Middle frontal gyrus (tissue), 1 donor: ENCODE measurements around the gene ZC3HAV1.
"Not testable (repeated sequence)": the region's sequence is repeated elsewhere in the genome, so short reads cannot be mapped to it uniquely, and the experiment has no call there.

Experiments used
- DNase-seq: peaks from one replicate; pipeline ENCODE4 v3.0.0-alpha.2; 2015; ENCODE audit warnings: low spot score; ENCODE audit errors: extremely low spot score

The ZC3HAV1 gene

DNA sequence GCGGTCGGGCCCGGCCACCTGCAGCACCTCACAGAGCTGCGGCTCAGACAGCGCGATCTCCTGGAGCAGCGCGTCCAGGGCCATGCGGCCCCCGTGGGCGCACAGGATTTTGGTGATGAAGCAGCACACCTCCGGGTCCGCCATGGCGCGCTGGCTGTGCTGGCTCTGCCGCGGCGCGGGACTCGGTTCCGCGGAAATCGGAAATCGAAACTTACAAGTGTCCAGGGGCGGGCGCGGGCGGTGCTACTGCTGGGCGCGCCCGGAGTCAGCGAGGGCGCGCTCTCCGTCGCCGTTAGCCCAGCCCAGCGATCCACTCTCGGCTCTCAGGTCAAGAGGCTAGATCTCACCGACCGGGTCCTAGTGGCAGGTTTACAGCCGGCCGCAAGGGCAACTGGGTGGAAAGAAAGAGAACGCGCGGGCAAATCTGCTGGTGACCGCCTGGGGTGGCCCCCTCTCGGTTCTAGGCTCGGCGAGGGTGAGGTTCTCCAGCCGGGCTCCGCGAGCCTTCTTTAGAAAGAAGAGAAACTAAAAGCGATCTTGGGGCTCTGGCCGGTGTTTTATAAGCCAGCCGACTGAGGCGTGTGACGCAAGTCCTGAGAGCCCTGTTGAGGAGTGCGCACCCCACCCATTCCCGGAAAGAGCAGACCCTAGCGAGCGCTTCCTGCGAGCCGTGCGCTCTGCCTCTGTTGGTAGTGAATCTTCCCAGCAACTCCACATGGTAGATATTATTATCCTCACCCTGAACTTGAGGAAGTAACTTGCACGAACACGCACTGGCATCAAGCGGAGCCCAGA is at the start of gene ZC3HAV1:
Gene ZC3HAV1 (minus strand): TSS at position 533 of the 795 bp plus-strand sequence. CDS start 389 bp downstream, at position 144.
- DNase-seq = no peak

DNA sequence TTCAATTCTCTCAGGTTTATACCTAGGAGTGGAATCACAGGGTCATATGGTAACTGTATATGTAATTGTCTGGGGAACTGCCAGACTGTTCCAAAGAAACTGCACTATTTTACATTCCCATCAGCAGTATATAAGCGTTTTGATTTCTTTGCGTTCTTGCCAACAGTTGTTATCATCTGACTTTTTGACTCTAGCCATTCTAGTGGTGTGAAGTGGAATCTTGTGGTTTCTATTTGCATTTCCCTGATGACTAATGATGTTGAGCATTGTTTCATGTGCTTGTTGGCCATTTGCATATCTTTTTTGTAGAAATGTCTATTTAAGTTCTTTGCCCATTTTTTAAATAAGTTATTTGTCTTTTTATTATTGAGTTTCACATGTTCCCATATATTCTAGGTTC is 44.3 kb upstream of the ZC3HAV1 start:
- no peak for DNase-seq

DNA sequence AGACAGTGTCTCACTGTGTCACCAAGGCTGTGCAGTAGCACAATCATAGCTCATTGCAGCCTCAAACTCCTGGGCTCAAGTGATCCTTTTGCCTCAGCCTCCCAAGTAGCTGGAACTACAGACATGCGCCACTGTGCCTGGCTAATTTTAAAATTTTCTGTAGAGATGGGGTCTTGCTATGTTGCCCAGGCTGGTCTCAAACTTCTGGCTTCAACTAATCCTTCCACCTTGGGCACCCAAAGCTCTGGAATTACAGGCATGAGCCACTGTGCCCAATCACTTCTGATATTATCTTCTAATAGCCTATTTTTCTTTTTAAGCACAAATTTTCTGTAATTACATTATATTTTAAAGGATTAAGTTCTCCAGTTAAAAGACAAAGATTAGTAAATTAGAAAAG is 42.6 kb upstream of the ZC3HAV1 start:
- no peak for DNase-seq

DNA sequence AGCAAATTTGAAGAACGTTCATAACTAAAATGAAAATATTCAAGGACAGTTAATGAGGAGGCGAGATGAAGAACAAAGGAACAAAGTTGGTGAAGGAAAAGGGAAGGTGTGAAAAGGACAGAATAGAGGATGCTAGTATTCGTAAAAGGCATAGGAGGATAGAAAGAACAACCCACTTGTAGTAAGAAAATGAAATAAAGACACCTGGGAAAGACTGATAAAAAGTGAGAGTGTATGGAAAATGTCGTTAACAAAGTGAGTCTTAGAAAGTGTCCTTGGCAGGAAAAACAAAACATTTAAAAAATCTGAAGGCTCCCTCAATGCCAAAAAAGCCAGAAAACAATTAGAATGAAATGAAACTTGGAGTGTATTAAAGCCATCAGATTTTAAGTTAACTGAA is 29.6 kb upstream of the ZC3HAV1 start:
- no peak for DNase-seq

DNA sequence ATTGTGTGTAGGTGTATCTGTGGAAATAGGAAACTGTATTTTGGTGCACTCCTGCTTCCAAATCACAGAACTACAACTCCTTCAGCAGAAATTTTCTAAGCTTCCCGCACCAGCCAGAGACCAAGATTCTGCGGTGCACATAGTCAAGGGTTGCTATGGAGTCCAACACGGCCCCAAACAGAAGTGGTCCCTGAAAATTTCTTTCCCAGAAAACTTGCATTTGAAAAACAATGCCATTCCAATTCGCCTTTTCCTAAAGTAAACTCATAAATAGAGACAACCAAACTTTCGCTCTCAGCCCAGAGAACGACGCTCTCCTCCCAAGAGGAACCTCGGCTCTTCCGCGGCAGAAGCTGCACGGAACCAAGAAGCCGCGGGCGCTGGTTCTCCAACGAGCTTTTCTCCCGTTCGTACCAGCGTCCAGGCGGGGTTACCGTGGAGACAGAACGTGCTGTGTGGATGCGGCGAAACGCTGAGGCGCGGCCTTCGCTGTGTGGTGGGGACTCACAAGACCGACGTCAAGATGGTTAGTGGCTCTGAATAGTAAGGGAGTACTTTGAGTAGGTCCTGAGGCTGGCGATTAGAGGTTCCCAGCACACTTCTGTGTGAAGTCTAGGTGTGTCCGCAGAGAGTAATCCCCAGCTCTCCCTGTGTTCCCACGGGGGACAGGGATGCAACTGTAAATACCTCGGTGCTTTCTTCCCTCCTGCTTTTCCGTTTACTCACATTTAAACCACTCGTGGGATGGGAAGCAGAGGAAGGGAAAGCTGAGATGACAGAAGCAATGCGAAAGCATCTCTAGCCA is 24.0 kb upstream of the ZC3HAV1 start:
- peak; percentile 73 for DNase-seq

DNA sequence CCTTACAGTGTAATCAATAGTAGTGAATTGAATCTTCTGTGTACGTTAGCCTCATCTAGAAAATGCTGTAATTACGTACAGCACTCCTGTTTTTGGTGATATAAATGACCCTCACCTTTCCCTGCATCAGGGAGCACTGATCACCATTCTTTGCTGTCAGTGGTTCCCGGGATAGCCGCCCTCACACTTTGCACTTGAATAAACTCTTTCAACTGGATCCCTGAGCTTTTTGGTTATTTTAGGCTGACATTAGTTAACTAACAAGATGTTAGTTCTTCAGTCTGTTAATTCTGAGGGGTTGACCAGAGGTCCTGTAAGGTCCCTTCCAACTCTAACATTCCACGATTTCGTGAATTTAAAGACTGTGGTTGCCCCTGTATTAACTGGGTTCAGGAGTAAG is 23.4 kb upstream of the ZC3HAV1 start:
- no peak for DNase-seq

DNA sequence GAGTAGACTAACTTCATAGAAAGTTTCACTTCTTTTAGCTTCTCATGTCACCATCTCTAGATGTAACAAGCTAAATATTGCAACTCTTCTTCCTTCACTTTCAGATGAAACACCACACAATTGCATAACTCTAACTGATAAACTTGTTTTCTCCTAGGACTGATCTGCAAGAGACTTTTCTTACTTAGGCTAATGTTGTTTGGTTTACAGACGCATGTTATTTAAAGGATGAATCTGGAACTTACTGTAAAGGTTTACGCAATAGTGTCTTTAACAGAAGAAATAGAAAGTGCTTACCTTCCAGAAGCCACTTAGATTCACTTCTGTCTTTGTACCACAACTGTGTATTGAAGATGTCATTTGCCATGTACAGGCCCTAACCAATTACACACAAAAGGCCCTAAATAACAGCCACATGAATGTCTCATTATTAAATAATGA is 22.1 kb upstream of the ZC3HAV1 start:
- DNase-seq = no peak

DNA sequence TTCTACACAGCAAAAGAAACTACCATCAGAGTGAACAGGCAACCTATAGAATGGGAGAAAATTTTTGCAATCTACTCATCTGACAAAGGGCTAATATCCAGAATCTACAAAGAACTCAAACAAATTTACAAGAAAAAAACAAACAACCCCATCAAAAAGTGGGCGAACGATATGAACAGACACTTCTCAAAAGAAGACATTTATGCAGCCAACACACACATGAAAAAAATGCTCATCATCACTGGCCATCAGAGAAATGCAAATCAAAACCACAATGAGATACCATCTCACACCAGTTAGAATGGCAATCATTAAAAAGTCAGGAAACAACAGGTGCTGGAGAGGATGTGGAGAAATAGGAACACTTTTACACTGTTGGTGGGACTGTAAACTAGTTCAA is 20.3 kb upstream of the ZC3HAV1 start:
- not testable (repeated sequence) for DNase-seq

DNA sequence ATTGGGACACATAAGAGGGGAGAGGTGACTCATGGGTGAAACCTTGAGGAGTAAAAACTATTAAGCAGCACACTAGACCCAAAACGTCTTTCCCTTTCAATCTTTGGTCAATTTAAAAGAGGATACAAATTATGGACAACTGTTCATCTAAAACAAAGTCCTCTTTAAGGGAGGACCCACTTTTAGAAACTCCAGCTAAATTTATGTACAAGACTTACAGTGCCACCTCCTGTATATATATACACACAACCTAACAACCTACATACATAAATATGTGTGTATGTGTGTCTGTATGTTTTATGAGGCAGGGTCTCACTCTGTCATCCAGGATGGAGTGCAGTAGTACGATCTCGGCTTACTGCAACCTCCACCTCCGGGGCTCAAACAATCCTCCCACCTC is 18.1 kb upstream of the ZC3HAV1 start:
- DNase-seq = no peak

DNA sequence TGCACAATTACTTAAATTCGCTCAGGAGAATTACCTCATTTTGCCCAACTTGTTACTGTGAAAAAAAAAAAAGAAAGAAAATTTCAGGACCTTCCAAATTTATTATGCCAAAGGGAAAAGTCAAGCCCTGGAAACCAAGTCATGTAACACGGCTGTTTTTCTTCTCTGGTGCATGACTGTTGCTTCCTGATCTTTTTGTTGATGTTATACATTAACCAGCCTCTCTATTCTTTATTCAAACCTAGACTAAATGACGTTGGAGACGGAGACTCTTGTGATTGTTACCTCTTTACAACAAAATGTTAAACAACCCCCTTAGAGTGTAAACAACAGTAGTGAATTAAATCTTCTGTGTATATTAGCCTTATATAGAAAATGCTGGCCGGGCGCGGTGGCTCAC is 16.1 kb upstream of the ZC3HAV1 start:
- DNase-seq = no peak

DNA sequence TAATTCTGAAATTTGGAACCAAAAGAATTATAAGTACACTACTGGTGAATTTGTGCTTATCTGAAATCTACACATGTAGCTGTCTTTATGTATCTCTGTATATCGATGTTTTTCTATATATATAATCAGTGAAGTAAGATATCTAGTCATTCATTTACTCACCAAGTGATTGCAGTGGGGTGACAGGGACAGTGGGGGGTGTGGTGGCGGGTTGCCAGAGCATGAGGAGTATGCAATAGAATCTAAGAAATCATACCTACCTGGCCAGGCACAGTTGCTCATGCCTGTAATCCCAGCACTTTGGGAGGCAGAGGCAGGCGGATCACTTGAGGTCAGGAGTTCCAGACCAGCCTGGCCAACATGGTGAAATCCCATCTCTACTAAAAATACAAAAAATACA is 15.5 kb upstream of the ZC3HAV1 start:
- DNase-seq = not testable (repeated sequence)

DNA sequence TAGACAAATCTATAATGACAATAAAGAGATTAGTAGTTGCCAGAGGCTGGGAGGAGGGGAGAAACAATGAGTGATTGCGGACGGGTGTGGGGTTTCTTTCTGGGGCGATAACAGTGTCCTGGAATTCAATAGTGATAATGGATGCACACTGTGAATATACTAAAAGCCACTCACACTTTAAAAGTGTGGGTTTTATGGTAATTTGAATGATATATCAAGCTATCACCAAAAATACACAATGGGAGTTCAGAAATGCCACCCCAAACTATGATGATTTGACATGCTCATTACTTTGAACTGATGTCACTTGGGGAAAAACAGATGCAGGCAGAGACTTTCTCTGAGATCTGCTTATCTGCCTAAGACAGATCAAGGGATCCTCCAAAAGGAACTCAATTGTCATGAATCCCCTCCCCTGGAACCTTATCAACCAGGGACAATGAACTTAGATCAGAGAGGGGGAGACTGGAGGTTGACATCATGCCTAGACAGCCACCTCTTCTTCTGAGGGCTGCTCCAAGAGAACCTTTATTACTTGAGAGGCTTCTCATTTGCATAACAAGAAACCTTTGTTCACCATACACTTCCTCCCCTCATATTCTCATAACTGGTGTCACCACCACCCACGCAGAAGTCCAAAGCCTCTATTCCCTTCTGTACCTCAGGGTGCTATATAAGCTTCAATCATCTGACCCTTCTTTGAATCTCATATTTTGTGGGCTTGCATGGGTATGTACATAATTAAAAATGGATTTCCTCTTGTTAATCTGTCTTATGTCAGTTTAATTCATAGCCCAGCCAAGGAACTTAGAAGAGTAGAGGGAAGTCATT is 14.8 kb upstream of the ZC3HAV1 start:
- DNase-seq = no peak

DNA sequence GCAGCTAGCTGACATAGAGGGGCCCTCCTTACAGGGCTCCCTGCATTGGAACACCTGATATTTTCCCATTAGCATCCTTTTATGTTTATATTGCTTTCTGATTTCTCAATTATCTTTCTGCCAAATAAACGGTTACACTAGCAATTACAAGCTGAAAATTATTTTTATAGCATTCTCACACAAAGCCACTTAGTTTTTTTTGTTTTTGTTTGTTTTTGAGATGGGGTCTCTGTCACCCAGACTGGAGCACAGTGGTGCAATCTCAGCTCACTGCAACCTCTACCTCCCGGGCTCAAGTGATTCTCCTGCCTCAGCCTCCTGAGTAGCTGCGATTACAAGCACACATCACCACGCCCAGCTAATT is 9.9 kb upstream of the ZC3HAV1 start:
- DNase-seq = no peak

DNA sequence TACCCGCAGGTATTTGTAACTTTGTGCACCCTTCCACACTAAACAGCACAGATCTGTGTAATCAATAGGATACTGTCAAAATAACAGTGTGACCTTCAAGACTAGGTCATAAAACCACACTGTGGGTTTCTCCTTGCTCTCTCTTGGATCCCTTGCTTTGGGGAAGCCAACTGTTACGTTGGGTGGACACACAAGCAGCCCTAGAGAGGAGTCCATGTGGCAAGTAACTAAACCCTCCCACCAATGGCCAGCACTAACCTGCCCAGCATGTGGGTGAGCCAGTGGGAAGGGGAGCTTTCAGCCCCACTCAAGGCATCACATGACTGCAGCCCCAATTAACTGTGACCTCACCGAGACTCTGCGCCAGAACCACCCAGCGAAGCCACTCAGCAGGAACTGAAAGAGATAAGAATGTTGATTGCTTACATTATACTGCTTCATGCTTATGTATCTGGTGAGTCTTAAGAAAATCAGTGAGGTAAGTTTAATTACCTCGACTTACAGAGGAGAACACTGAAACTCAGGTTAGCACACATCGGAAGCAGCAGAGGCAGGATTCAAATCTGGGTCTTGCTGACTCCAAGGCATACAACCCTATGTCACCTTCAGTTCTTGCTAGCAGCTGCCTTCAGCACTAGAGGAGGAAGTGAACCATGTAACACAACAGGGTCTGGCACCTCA is 9.4 kb upstream of the ZC3HAV1 start:
- no peak for DNase-seq

DNA sequence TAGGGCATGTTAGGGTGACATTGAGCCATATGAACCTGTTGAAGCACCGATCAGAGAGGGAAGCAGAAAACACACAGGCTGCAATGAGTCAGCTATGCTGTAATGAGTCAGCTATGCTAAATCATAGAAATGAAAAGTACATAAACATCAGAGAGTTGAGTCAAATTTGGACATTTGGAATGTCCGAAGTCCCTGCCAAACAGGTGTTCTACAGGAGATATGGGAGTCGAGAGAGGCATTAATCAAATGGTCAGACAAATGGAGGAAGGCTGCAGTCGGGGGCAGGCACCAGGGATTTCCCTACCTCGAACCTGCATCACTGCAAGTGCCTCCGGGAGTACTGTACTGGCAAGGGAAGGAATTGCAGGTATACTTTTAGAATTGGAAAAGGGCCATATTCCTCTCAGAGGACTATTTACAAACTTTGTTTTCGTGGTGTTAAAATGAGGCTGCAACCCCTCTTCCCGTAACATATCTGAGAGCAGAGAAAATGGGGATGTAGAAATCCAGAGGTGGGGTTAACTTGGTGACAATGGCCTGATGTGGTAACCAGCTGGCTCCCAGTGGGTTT is 8.8 kb upstream of the ZC3HAV1 start:
- no peak for DNase-seq

DNA sequence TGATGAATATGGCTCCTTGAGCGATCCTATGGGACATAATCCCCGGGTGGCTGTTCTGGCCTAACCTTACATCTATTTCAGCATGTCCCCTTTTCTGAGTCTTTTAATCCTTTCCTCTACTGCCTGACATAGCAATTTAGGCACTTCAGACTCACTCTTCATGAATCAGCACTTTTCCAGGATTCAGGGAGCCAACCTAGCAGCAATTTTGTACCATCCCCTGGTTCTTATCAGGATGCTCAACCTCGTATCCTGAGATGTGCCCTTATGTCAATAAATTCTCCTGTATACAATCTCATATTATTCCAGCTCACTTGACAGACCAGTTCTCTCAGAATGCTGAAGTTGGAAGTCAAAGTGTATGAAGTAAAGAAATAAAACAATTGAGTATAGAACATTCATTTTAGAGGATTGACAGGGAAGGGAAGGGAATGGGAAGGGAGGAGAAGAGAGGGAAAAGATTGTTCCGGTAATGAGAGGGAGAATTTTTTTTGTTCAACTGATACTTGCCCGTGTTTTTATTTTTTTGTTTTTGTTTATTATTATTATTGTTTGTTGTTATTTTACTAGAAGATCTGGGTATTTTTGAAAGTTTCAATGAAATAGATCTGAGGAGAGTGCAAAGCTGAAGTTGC is 8.2 kb upstream of the ZC3HAV1 start:
- DNase-seq = no peak

DNA sequence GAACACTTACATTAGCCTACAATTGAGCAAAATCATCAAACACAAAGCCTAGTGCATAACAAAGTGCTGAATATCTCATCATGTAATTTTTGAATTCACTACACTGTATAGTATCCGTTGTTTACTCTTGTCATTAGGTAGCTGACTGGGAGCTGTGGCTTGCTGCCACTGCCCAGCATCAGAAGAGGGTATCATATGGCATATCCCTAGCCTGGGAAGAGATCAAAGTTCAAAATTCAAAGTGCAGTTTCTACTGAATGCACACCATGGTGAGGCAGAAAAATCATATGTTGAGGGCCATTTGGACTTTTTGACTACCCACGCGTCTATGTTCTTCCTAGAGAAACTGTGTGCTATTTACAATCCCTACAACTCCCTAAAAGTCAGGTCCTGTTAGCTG is 7.5 kb upstream of the ZC3HAV1 start:
- DNase-seq = no peak

DNA sequence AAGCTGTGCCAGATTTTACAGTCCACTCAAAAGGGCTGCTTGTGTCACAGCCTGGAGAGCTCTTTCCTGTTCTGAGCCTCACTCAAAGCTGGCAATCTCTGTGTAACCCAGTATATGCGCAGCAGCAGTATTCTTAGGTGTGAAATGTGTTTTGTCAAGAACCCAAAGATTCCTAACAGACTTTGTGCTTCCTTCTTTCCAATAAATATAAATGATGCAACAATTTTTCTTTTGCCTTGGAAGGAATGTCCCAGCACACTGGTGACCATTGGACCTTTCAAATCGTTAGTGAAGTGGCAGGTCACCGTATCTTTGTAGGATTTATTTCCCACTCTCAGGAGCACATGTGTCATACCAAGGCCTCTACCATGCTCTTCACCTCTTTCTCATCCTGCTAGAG is 5.6 kb upstream of the ZC3HAV1 start:
- no peak for DNase-seq

DNA sequence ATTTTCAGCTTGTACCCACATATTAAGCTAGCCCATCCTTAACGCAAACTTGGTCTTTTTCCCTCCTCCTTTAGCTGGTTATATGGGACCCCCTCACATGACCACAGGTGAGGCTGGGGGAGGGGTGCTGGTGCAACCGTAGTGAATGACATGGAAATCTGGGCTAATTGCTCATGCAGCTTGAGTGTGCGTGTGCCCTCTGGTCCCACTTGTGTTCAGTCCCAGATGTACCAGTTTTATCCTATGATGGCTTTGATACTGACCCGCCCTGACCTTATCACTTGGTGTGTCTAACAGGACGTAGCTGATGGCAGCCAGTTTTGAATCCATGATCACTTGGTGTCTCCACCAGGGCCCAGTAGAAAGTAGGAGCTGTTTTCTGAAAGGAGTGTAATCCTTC is 5.1 kb upstream of the ZC3HAV1 start:
- DNase-seq = no peak

DNA sequence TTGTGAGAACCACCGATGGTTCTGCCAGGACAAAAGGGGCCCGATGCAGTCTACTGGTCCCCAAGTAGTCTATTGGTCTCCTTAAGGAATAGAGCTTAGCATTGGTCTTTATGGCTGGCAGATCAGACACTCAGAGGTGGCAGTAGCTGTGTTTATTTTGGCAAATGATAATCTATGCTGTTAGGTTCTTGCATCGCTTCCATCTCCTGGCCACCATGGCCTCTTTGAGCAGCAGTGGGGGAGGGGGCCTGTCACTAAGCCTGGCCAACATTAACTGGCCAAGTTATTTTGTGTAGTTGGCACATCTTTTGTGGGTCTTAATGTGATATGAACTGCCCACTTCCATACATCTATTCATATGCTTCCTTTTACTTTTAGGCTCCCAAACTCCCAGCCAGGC is 4.5 kb upstream of the ZC3HAV1 start:
- DNase-seq = no peak
